Vagina (tissue), 2 donors: ENCODE measurements around the gene SLCO2B1.

Experiments
- CTCF ChIP-seq, 3 experiments: fragments of 450-650 bp in 2 of 3; fragments of 200-600 bp in 1 of 3; sonication (generic) in 1 of 3; IDR thresholded peaks; one replicate each; pipeline ENCODE4 v1.5.1; 2017 to 2019; ENCODE audit warnings: antibody characterized with exemption in 3 of 3, mild to moderate bottlenecking in 2 of 3, moderate library complexity in 2 of 3
- POLR2A ChIP-seq, 2 donors: fragments of 450-650 bp; IDR thresholded peaks; one replicate each; pipeline ENCODE4 v1.6.1; 2017; ENCODE audit warnings: antibody characterized with exemption in 2 of 2, mild to moderate bottlenecking in 2 of 2, moderate library complexity in 2 of 2

GRCh38 chr11:75135021-75135650, 15.8 kb upstream of the SLCO2B1 start:
- no peak for TF ChIP-seq CTCF (IDR thresholded peaks at IDR 0.05)
- TF ChIP-seq POLR2A (IDR thresholded peaks at IDR 0.05) = no peak
